DMS153 treated with DMSO at 0.1 percent for 48 hours (cell line): Measurements from ENCODE around the gene FRMD6.
"Not testable (repeated sequence)": the region's sequence is repeated elsewhere in the genome, so short reads cannot be mapped to it uniquely, and the experiment has no call there.

Experiments
- DNase-seq: peaks from one replicate; lab custom pipeline; 2025; ENCODE audit not compliant: unreplicated experiment; lab: John Stamatoyannopoulos, UW

FRMD6 gene

GRCh38 chr14:51628238-51628637 is 23.5 kb upstream of the FRMD6 start:
- no peak for DNase-seq

GRCh38 chr14:51630987-51631386 is 20.7 kb upstream of the FRMD6 start:
- no peak for DNase-seq

GRCh38 chr14:51633298-51633697 is 18.4 kb upstream of the FRMD6 start:
- not testable (repeated sequence) for DNase-seq

GRCh38 chr14:51636109-51636508 is 15.6 kb upstream of the FRMD6 start:
- DNase-seq, result no peak

- DNase-seq, result no peak
Measured at GRCh38 chr14:51638071-51638944, 13.4 kb upstream of the FRMD6 start.

GRCh38 chr14:51639668-51640316 is 11.9 kb upstream of the FRMD6 start:
- no peak for DNase-seq

- no peak for DNase-seq
Measured at GRCh38 chr14:51643140-51643539, 8.6 kb upstream of the FRMD6 start.

- DNase-seq, result no peak
Measured at GRCh38 chr14:51644217-51644933, 7.3 kb upstream of the FRMD6 start.

- no peak for DNase-seq
Measured at GRCh38 chr14:51648296-51648695, 3.4 kb upstream of the FRMD6 start.

GRCh38 chr14:51650716-51651387 is 858 bp upstream of the FRMD6 start:
- no peak for DNase-seq

- no peak for DNase-seq
Measured at GRCh38 chr14:51652168-51653078, 713 bp downstream of the FRMD6 start.

- no peak for DNase-seq
Measured at GRCh38 chr14:51653079-51653774, 1.5 kb downstream of the FRMD6 start.

- DNase-seq, result no peak
Measured at GRCh38 chr14:51653775-51654532, 2.2 kb downstream of the FRMD6 start.

GRCh38 chr14:51654533-51654845 is 2.8 kb downstream of the FRMD6 start:
- DNase-seq, result no peak

GRCh38 chr14:51657762-51658161 is 6.1 kb downstream of the FRMD6 start:
- no peak for DNase-seq

GRCh38 chr14:51658441-51659173 is 6.9 kb downstream of the FRMD6 start:
- no peak for DNase-seq

- DNase-seq, result no peak
Measured at GRCh38 chr14:51660741-51661140, 9.0 kb downstream of the FRMD6 start.

- no peak for DNase-seq
Measured at GRCh38 chr14:51661504-51661903, 9.8 kb downstream of the FRMD6 start.
